ENCODE results near the gene CGREF1.
"Not testable (repeated sequence)": the region's sequence is repeated elsewhere in the genome, so short reads cannot be mapped to it uniquely, and the experiment has no call there.

Gene CGREF1

DNA sequence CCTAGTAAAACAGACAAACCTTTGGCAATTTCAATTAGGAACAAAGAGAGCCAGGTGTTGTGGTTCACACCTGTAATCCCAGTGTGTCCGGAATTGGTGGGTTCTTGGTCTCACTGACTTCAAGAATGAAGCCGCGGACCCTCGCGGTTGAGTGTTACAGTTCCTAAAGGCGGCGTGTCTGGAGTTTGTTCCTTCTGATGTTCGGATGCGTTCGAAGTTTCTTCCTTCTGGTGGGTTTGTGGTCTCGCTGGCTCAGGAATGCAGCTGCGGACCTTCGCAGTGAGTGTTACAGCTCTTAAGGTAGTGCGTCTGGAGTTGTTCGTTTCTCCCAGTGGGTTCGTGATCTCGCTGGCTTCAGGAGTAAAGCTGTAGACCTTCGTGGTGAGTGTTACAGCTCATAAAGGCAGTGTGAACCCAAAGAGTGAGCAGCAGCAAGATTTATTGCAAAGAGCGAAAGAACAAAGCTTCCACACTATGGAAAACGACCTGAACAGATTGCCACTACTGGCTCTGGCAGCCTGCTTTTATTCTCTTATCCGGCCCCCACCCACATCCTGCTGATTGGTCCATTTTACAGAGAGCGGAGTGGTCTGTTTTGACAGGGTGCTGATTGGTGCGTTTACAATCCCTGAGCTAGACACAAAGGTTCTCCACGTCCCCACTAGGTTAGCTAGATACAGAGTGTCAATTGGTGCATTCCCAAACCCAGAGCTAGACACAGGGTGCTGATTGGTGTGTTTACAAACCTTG lies 8.2 kb downstream of the CGREF1 start:
- not testable (repeated sequence) for DNase-seq

DNA sequence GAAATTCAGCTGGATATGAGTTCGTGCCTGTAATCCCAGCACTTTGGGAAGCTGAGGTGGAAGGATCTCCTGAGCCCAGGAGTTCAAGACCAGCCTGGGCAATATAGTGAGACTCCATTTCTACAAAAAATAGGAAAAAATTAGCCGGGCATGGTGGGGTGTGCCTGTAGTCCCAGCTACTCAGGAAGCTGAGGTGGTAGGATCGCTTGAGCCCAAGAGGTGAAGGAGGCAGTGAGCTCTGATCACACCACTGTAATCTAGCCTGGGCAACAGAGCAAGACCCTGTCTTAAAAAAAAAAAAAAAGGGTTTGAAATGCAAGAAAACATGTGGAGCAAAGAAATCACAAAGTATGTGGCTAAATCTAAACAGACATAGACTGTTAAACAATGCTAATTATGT lies 9.8 kb downstream of the CGREF1 start:
- no peak for DNase-seq

DNA sequence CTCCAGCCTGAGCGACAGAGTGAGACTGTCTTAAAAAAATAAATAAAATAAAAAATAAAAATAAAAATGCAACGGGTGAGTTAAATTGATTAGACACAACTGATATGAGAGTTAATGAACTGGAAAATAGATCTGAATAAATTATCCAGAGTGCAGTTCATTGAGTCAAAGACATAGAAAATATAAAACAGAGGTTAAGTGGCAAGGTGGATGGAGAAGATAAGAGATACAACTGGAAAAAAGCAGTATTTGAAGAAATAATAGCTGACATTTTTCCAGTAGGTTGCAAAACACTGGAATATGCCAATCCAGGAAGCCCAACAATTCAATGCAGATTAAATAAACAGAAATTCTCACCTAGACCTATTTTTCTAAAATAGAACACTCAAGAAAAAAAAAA lies 10.7 kb downstream of the CGREF1 start:
- no peak for DNase-seq

GRCh38 chr2:27105981-27106380 lies 12.9 kb downstream of the CGREF1 start:
- DNase-seq, result no peak

- no peak for DNase-seq
These were observed 16.6 kb downstream of the CGREF1 start for GRCh38 chr2:27102329-27102728.

GRCh38 chr2:27100036-27100435 lies 18.9 kb downstream of the CGREF1 start:
- DNase-seq, result no peak

- no peak for DNase-seq
These were observed 19.5 kb downstream of the CGREF1 start for GRCh38 chr2:27099334-27099955.

GRCh38 chr2:27097341-27097740 lies 21.6 kb downstream of the CGREF1 start:
- DNase-seq, result no peak

DNA sequence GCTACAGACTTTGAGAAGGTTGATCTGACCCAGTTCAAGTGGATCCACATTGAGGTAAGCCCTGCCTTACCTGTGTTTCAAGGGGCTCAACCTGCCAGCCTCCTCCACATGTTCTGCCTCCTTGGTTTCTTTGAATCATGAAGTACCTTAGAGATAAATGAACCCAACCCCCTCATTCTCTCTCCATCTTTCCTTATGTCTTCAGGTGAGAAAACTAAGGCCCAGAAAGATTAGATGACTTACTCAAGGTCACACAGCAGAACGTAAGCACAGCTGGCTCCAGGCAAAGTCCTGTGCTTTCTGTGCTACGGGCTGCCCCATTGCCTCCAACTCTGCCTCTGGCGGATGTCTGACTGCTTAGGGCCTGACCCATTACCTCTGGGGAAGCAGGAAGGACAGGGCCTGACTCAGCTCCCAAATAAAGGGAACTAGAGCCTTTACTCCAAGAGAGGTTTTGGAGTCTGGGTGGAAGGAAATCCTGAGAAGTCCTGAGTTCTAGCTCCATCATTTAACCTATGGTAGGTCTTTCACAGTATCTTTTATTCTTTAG lies 22.1 kb downstream of the CGREF1 start:
- DNase-seq, result no peak

GRCh38 chr2:27095745-27096651 lies 22.9 kb downstream of the CGREF1 start:
- DNase-seq, result peak; percentile 62

DNA sequence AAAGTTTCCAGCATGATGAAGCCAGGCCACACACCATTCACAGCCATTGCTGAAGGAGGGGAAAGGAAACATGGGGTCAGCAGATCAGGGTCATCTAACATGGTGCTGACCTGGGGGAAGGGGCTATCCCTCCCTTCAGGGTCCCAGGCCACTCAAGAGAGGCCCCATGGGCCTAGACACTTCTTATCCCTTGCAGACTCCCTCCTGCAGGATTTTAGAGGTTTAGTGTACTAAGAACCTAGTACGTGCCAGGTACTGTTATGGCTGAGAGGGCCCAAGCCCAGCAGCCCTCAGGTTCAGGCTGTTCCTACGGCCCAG lies 23.5 kb downstream of the CGREF1 start:
- DNase-seq, result no peak

- no peak for DNase-seq
These were observed 24.5 kb downstream of the CGREF1 start for GRCh38 chr2:27094353-27094984.

DNA sequence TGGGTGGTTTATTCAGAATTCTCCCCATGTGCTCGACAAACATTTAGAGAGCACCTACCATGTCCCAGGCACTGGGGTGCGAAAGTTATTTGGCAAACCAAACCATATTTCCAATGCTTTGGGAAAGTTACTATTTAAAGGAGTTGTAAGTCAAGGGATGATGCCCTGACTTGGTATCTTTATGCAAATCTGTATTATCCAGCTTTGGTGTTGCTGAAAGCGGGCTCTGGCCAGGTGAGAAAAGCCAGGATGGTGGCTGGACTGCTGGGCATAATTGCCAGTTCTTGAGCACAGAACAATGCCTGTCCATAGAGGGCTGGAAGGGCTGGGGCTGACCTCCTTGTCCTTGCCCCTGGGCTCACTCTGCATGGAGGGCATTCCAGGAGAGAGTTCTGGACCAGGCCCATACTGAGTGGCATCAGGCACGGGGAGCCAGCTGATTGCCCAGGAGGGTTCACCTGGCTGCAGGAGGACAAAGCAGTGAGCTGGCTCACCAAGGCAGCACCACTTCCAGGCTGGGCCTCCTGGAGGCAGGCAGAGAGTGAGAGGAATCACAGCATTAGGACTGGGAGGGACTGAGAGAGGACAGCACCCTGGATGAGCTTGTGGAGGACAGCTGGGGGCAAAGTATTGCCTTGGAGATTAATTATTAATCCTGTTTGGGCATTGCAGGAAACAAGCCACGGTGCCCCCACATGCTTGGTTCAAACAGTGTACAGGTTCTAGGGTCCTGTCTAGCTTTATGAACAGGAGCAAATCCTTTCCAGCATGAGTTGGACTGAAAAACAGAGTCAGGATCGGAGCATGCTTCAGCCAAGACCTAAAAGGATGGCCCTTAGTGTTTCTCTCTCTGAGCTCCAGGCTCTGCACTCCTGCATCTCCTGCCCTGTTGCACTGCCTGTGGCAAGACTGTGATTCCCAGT lies 25.2 kb downstream of the CGREF1 start:
- no peak for DNase-seq

DNA sequence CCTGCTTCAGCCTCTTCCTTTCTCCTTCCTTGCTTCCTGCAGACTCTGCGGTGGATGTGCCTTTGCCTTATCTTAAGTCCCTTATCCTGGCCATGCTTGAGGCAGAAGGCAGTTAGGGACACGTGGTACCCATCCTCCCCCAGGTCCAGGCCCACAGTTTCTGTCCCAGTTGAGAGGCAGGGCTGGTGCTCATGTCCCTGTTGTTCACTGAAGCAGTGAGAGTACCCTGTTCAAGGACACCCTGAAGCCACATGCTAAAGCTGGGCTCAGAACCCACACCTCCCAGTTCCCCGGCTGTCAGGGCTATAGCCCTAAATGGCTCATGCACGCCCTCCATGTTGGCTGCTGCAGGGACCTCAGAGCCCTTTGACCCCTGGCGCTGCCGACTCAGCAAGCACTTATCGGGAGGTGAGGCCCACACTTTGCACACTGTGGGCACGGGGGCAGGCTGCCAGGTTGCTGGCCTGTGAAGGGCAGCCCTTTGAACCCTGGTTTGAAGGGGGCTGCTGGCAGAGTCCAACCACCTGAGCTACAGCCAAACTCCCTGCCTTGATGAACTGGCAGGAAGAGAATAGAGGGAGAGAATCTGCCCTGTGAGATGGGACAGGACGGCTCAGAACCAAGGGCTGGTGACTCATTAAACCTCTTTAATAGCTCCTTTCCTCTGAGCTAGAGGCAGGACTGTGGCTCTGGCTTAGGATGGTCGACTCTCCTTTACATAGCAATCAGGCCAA lies 26.1 kb downstream of the CGREF1 start:
- DNase-seq, result no peak

- DNase-seq, result no peak
These were observed 26.9 kb downstream of the CGREF1 start for GRCh38 chr2:27091746-27092695.

DNA sequence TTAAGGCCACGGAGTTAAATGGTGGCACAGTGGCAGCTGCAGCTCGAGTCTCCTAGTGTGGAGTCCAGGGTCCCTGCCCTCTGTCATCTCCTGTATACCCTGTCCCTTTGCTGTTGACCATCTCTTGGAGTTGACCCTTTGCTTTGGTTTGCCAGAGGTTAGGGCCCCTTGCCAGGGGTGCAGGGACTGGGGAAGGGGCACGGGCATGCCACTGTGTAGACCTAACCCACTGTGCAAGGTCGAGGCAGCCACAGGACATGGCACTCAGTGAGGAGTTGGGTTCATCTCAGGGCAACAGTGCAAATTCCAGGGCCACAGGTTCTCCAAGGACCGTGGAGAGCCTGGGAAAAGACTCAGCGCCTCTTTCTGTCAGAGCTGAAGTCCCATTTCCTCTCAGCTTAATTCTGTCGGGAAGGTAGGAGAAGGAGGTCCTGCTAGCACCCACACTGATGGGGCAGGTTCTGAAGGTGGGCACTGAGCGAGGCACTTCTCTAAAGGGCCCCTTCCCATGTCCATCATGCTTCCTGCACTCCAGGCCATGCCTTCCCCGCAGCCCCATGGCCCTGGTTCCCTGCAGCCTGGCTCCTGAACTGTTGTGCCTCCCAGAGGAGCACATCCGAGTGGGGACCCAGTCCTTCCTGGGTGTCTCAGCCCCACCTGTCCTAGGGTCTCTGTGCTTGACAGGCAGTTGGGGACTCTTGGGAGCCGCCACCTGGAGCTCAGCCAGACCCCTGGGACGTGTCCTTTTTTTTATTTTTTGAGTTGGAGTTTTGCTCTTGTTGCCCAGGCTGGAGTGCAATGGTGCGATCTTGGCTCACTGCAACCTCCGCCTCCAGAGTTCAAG lies 29.6 kb downstream of the CGREF1 start:
- no peak for DNase-seq

DNA sequence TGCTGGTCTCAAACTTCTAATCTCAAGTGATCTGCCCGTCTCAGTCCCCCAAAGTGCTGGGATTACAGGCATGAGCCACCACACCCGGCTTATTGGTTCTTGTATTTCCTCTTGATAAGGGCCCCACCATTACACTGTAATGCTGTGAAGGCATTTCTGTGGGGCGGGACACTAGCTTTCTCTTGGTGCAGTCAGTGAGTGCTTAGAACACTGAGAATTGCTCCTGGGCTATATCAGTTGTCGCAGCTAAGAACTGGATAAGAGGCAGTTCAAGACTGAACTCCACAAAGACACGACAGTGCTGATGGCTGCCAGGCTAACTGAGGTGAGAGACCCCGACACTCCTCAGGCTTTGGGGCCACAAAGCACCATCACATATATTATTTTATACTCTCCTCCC lies 30.3 kb downstream of the CGREF1 start:
- no peak for DNase-seq

DNA sequence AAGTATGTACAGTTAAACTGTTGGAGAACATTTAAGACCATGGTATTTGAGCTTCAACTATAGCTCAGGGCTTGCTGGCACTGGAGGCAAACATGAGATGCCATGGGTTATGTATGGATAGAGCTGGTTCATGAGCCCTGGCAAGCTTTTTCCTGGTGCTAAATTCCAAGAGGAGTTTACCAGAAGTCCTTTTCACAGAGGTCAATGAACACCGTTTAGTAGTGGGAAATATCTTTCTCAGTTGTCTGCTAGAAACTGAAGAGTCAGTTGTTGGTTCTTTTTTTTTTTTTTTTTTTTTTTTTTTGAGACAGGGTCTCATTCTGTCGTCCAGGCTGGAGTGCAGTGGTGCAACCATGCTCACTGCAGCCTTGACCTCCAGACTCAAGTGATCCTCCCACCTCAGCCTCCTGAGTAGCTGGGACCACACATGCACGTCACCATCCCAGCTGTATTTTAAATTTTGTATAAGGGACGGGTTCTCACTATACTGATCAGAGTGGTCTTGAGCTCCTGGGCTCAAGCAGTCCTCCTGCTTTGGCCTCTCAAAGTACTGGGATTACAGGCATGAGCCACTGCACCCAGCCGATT lies 31.0 kb downstream of the CGREF1 start:
- no peak for DNase-seq
